ELF-1 (cell line): ENCODE data around the gene SOBP.
A peak's percentile ranks its signal among the peaks of the same experiment; 100 is the strongest.
"Not testable (repeated sequence)": the region's sequence is repeated elsewhere in the genome, so short reads cannot be mapped to it uniquely, and the experiment has no call there.

Experiments used
- DNase-seq: peaks from one replicate; pipeline ENCODE4 v3.0.0-alpha.2; 2016; ENCODE audit warnings: low read depth, low spot score

Gene SOBP

GRCh38 chr6:107489636-107490565 is at the start of gene SOBP:
TSS of gene SOBP (plus strand) at chr6:107490117. CDS start at chr6:107490617, 500 bp downstream.
- peak; percentile 72 for DNase-seq

- DNase-seq: no peak
Observed at GRCh38 chr6:107440936-107441335, 49.0 kb upstream of the SOBP start.

- DNase-seq: no peak
Observed at GRCh38 chr6:107441682-107442081, 48.2 kb upstream of the SOBP start.

- no peak for DNase-seq
Observed at GRCh38 chr6:107442938-107443607, 46.8 kb upstream of the SOBP start.

GRCh38 chr6:107443608-107444267 is 46.2 kb upstream of the SOBP start:
- DNase-seq: no peak

GRCh38 chr6:107444277-107444676 is 45.6 kb upstream of the SOBP start:
- no peak for DNase-seq

GRCh38 chr6:107447663-107448216 is 42.2 kb upstream of the SOBP start:
- DNase-seq: peak; percentile 16

GRCh38 chr6:107448776-107449175 is 41.1 kb upstream of the SOBP start:
- DNase-seq: no peak

GRCh38 chr6:107458672-107459282 is 31.1 kb upstream of the SOBP start:
- peak; percentile 68 for DNase-seq

GRCh38 chr6:107459283-107460082 is 30.4 kb upstream of the SOBP start, which contains the start of gene PDSS2:
TSS of gene PDSS2 (minus strand) at chr6:107459564. CDS start at chr6:107459285, 279 bp downstream.
- DNase-seq: peak; percentile 98

- no peak for DNase-seq
Observed at GRCh38 chr6:107460083-107460631, 29.8 kb upstream of the SOBP start.

GRCh38 chr6:107466062-107466461 is 23.9 kb upstream of the SOBP start:
- no peak for DNase-seq

GRCh38 chr6:107470364-107470763 is 19.6 kb upstream of the SOBP start:
- DNase-seq: no peak

- DNase-seq: peak; percentile 63
Observed at GRCh38 chr6:107473660-107474059, 16.3 kb upstream of the SOBP start.

- not testable (repeated sequence) for DNase-seq
Observed at GRCh38 chr6:107475360-107475759, 14.6 kb upstream of the SOBP start.

- not testable (repeated sequence) for DNase-seq
Observed at GRCh38 chr6:107475826-107476225, 14.1 kb upstream of the SOBP start.

GRCh38 chr6:107479089-107479690 is 10.7 kb upstream of the SOBP start:
- DNase-seq: no peak

GRCh38 chr6:107485157-107485556 is 4.8 kb upstream of the SOBP start:
- DNase-seq: no peak

- DNase-seq: peak; percentile 16
Observed at GRCh38 chr6:107488174-107488874, 1.6 kb upstream of the SOBP start.
